HG03108 (cell line): ENCODE data around the gene TMEM127.
A peak's percentile ranks its signal among the peaks of the same experiment; 100 is the strongest.
"Not testable (repeated sequence)": the region's sequence is repeated elsewhere in the genome, so short reads cannot be mapped to it uniquely, and the experiment has no call there.

Experiments used
- ATAC-seq: cut with Tn5 transposase; IDR thresholded peaks from one replicate; pipeline ENCODE4 v1.9.1; 2021; ENCODE audit warnings: moderate library complexity; ENCODE audit not compliant: unreplicated experiment

Gene TMEM127

DNA sequence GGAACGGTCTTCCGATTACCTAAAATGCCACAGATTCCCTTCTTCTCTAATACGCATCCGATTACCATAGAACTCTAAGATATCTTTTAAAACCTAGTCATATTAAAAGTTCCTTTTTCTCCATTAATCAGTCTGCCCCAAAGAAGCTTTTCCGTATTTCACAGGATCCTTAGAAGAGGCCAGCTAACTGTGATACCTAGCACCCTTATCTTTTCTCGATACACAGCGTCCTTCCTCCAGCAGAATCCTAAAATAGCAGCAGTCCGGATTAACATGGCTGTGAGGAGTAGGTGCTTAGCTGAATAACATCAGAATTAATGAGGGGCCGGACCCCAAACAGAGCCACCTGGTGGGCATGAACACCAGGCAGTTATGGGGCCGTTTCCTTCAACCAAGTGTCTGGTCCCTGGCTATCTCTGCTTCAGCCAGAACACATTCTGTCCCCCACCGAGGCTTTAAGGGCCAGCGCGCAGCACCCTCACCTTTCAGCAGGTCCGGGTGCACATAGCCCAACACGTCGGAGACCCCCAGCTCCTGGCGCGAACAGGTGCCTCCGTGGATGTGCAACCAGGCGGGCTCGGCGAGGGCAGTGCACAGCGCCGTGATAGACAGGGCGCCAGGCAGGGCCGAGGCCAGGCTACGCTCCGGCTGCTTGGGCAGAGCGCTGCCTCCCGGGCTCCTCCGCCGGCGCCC is 995 bp downstream of the TMEM127 start:
- no peak for ATAC-seq

DNA sequence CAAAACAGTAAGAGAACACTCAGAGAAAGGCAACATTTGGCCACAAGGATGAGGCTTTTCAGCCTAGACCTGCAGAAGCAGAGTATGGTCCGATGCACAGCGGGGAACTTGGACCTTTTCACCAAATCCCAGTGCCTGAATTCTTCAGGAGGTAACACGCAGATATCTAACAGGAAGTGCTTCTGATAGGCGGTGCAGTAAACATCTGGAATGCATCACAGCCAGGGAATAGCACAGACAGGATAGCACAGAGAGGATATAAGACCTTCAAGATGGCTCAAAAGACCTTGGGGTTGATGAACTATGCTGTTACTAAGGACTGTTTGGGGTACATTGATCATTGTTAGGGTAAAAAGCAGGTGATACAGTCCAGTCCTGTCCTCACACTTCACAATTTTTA is 1.7 kb downstream of the TMEM127 start:
- no peak for ATAC-seq

DNA sequence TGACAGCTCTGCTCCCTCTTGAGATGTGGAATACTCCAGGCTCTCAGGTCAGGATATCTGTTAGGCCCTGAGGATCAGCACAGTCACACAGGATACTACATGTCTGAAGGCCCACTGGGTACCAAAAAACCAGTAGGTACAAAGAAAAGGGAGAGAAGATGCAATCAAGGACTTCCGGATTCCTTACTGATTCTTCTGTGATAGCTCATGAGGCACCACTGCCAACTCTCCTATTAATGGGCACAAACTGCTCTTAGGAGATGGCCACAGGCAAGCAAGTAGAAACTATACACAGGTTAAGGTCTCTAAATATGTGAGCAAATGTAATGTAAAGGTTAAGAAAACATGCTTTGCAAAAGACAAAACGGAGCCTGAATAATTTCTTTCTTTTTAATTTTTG is 3.5 kb downstream of the TMEM127 start:
- ATAC-seq = no peak

DNA sequence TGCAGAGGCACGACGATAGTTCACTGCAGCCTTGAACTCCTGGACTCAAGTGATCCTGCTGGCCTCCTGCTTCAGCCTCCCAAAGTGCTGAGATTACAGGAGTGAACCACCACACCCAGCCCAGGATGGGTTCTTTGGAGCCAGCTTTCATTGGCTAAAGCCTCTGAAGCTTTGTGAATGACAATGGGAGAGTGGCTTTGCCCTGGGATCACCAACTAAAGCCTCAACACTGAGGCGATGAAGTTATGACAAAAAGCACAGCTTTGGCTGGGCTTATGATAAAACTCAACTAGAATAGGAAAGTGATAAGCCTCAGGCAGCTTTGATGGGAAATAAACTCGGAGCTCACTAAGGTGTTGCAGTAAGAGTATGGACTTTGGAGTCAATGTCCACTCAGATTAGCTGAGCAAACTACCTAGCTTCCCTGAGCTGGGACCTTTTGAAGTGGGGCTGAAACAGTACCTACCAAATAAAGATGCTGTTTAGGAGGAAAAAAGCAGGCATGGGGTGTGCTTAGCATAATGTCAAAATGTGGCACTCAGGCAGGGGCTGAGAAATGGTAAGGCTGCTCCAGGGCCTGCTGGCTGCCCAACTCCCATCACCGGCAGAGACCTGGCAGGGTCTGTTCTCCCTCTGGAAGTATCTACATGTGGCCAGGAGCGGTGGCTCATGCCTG is 4.3 kb downstream of the TMEM127 start:
- ATAC-seq = no peak

DNA sequence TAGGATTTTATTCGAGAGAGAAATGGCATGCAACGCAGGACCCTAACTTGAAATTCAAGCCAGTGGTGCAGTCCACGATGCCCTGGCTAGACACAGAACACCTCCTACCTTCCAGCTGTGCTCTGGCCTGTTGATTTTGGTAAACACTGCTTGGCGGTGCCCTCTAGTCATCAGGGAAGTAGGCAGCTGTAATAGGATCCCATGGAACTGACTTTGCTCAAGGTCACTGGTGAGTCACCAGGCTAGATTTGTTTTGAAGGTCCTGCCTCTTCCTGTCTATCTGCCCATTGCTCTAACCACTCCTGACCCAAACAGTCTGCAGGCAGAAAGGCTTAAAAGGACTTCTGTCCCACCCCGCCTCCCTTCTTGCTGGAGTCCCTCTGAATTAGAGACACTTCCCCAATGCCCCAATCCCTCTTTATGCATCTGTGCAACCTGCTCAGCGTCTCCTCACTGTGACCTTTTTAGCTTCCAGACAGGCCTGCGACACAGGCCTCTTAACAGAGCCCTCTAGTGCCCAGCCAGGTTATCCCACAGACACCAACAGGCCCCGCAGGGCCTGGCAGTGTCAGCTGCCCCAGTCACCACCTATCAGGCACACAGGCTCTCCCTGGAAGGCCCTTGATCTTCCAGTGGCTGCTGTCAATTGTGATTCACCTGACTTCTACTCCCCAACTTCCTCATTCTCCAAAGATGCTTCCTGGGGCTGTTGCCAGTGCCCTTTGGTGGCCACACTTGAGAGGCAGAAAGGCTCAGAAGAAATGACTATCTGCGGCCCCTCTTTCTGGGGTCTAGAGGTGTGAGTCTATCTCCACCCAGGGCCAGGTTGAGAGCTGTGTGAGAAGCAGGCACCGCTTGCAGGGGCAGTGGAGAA is 5.2 kb downstream of the TMEM127 start:
- ATAC-seq = peak; percentile 44

DNA sequence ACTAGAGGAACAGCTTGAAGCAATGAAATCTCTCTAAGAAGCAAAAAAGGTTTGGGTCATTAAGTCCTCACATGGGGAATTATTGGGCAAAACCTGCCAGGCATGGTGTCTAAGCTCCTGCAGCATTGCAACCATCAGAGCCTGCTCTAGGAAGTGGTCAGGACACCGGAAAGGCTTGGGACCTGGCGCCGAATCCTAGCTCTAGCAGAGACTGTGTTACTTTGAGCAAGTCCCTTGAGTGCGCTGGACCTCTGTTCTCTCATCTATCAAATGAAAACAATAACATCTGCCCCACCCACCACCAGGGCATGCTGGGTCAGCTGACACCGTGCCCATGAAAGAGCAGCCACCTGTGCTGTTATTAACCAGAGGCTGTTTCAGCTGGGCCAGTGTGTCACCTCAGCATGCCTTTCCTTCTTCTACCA is 6.3 kb downstream of the TMEM127 start:
- ATAC-seq = no peak

DNA sequence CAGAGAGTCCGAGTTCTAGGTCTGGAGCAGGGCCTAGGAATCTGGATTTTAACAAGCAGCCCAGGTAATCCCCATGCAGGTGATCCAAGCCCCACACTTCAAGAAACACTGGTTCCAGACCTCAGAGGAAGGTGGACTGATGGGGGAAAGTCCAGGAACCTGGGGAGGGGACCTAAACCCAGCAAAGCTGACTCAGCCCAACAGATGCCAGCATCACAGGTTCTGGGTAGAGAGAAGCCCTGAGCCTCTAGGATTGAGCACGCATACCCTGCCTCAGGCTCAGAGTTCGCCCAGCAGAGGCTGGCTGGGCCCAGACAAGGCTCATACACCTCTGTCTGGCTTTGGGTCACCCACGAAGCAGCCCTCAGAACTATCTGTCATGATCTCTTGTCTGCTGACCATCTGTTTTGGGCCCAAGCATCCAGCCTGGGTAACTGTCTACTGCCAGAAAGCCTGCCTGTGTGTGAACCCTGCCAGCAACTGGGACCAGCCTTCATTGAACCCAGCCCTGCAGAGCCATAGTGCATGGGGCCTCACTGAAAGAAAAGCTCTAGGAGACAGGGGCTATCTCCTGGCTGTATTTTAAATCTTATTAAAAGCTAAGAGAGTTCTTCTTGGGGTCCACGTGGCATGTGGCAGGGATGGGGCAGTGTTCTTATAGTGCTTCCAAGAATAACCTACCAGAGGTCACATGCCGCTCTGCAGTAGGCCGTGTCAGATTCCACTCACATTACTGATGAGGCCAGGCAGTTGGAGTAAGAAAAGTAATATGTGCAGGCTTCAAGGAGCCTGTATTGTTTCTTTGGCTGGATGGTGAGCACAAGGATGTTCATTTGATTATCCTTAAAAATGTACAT is 7.4 kb downstream of the TMEM127 start:
- ATAC-seq = no peak

DNA sequence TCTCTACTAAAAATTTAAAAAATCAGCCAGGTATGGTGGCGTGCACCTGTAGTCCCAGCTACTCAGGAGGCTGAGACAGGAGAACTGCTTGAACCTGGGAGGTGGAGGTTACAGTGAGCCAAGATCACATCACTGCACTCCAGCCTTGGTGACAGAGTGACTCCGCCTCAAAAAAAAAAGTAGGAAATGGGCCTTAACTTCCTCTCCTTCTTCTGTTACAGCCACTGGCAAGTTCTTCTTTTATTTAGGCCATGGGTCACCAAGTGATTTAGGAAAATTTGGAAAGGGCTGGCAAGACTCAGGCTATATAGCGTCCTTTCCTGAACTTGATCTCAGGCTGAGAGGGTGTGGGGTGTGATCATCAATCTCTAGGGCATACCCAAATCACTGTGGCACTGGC is 8.1 kb downstream of the TMEM127 start:
- not testable (repeated sequence) for ATAC-seq

DNA sequence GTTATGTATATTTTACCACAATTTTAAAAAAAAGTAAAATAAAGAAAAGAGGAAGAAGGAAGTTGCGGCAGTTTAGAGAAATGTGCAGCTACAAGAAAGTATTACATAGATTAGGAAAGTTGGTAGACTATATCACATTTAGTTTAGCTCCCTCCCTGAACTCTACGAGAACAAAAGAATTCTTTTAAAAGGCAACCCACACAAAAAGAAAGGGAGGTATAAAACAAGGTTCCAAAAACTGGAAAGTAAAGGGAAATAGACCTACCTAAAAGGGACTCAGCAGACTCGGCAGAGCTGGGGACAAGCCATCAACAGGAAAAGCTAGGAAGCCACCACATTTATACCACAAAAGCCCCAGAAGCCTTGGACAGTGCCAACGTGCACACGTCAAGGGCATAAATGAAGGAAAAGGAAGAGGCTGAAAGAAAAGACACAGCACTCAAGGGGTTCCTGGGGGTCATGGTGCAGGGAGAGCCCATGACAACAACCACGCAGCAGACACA is 9.1 kb downstream of the TMEM127 start:
- ATAC-seq = no peak

DNA sequence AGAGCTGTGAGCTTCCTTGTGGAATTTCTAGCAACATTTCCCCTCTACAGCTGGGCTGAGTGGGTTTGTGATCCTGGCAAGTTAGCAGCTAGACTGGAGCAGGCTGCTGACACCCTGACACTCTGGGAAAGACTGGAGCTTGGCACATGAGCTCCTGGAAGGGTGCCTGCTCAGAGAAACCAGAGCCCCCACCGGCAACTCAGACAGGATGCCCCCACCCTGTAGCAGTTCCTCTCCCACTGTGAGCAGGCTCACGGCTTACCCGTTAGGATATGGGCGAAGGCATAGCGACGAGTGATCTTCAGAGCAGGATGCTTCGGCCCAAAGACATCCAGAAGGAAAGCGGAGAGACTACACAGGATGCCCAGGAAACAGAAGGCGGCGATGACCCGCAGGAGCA is 11.2 kb downstream of the TMEM127 start:
- ATAC-seq = no peak

DNA sequence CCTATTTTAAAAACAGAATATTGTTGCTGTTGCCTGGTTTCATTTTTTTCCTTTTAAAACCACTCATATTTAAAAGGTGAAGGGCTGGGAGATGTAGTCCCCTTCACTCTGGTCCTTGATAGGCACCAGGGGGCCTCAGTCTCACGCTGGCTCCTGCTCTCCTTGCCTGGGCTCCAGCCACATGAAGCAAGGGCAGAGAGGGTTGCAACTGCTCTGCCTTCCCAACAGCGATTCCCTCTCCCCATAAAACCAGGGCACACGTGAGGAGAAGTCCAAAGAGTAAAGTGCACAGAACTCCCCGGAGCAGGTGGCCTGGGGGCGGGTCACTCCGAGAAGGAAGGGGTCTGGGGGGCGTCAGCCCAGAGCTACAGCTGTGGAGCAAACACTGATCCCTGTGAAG is 12.8 kb downstream of the TMEM127 start:
- no peak for ATAC-seq

DNA sequence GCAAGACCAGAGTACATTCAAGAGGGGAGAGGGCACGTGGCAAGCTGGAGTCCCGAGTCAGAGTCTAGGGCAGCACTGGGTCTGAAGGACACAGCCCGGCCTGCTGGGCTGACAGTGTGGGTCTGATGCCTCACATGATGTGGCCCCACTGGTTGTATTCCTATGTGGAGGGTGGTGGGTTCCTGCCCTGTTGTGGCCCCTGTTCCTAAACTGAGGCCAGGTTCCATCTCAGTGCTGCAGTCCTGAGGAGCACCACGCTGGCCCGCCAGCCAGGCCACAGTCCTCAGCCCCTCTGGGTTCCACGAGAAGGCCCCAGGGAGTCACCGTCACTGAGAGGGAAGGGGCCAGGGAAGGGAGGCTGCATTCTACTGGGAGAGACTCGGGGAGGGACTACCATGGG is 13.3 kb downstream of the TMEM127 start:
- ATAC-seq = no peak

DNA sequence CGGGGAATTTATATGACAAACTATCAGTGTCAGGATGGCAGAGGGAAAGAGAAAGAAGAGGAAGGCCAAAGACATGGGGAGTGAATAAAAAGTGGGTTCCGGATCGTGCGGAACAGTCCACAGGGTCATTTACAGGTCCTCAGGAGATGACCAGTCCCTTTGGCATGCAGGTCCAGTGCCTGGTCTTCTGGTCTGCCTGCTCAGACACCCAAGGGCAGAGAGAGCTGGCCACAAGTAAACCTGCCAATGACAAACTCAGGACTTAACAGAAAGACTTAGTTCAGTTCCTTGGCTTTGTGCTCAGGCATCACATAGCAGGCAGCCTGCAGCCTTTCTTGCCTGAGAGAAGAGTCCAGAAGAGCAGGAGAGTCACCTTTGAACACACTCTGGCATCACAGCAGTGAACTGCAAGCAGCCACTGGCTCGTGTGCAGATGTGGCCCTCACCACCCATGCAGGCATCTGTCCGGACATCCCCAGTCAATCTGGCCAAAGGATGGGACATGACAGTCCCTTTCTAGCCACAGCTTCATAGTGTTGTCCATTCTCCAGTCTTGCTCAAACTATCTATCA is 14.0 kb downstream of the TMEM127 start:
- no peak for ATAC-seq

DNA sequence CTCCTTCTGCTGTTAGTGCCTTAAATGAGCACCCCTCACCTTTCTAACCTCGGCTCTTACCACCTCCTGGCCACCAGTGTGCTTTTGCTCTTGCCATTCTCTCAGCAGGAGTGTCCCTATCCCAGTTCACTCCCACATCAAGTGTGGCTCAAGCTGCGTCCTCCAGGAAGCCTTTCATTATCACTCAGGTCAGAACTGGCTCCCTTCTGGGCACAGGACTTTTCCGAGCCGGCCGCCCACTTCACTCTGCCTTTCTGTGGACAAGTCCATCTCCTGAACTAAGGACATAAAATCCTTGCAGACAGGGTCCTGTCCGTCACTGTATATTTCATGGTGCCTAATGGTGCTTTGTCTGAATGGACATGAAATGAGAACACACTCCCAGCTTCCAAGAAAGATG is 15.6 kb downstream of the TMEM127 start:
- no peak for ATAC-seq

DNA sequence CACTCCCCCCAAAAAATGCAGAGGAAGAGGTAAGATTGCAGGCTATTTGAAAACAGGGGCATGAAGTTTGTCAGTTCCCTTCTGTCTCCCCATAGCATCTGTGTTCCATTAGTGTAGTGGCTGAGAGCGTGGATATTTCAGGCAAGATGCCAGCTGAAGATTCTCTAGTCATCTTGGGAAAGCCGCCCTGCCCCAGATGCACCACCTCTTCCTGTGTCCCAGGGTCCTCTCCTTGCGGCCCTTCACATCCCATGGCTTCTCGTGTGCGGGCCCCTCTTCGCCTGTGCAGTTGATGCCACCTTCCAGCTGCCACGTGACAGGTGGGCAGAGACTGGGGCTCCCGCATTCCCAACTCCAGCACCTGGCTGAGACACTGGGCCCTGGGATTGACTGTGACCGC is 16.1 kb downstream of the TMEM127 start:
- no peak for ATAC-seq

DNA sequence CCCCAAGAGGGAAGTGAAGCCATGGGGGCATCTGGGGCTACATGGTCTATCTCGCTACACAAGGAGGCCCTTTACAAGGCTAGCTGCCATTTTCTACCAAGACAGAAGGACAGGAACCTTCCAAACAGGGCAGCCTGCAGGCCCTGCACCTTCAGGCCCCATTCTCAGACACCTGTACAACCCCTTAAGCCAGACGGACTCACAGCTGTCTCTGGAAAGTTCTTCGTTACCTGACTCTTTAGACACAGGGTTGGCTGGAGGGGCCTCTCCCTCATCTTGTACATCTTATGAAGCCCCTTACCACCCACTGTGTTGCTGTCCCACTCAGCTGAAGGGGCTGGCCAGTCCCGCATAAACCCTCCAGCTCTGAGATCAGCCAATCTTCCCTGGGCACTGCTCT is 17.2 kb downstream of the TMEM127 start:
- no peak for ATAC-seq

DNA sequence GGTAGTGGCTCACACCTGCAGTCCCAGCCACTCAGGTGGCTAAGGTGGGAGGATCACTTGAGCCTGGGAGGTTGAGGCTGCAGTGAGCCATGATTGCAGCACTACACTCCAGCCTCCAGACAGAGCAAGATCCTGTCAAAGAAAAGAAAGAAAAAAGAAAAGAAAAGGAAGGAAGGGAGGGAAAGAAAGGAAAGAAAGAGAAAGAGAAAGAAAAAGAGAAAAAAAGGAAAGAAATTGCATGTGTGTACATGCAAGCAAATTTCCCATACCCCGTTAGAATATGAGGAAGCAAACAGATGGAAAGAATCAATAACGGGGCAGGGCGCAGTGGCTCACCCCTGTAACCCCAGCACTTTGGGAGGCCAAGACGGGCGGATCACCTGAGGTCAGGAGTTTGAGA is 17.9 kb downstream of the TMEM127 start:
- no peak for ATAC-seq

DNA sequence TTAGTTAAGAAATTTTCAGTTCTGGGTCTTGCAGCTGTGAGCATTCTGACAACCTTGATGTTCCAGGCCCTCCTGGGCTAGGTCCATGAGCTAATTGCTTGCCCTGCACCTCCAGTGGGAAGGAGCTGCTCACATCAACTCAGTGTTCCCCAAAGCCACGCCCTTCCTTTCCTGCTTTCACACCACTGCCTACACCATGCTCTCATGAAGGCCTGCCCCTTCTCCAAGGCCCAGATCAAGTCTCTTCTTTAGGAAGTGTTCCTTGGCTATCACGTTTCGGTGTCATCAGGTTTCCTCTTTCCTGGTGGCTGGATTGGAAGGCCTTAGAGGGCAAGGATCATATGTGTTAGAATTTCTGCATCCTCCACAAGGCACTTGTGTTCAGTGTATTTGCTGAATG is 18.8 kb downstream of the TMEM127 start:
- ATAC-seq = no peak

DNA sequence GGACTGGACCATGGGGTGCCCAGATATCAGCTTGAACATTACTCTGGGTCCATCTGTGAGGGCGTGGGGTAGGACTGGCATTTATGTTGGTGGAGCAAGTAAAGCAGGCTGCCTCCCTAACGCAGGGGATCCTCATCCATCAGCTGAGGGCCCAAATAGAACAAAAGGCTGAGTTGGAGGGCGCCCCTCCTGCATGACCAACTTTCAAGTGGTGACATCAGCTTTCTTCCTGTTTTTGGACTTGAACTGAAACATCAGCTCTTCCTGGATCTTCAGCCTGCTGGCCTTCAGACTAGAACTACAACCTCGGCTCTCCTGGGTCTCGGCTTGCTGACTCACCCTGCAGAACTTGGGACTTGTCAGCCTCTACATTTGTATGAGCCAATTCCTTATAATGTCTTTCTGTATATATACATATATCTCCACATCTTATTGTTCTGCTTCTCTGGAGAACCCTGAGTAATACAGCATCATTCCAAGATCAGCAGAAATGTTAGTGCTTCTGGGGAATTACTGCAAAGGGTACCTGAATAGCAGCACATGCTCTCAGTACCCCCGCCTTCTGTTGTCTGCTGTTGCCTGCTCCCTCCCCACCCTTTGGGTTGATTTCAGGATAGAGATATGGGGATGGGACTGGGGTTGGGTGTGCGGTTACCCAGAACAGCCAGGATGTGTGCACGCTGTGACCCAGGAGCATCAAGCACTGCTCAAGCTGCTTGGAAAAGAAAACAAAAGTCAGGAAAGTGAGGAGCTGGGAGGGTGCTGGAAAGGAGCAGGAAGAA is 20.0 kb downstream of the TMEM127 start:
- no peak for ATAC-seq

DNA sequence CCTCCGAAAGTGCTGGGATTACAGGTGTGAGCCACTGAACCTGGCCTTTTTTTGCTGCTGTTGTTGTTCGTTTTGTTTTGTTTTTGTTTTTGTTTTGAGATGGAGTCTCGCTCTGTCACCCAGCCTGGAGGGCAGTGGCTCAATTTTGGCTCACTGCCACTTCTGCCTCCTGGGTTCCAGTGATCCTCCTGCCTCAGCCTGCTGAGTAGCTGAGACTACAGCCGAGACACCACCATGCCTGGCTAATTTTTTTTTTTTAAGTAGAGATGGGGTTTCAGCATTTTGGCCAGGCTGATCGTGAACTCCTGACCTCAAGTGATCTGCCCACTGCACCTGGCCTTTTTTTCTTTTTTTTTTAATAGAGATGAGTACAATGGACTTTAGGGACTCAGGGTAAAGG is 22.0 kb downstream of the TMEM127 start:
- ATAC-seq = no peak
